ENCODE data around the gene TAGLN. TPM values are rescaled to one million over a fixed set of nuclear protein-coding genes. Genes with fewer than 3 reads are reported as not detected.

TAGLN gene
- total RNA-seq, 1 experiment from 2014 or later = 1.8 TPM

- no peak for DNase-seq (ENCODE audit: extremely low read depth, low read depth)
Observed at GRCh38 chr11:117212697-117213355, 13.7 kb downstream of the TAGLN start.

GRCh38 chr11:117214404-117215110 is 15.4 kb downstream of the TAGLN start:
- no peak for DNase-seq (ENCODE audit: extremely low read depth, low read depth)

GRCh38 chr11:117217141-117218084 is 18.2 kb downstream of the TAGLN start:
- DNase-seq (ENCODE audit: extremely low read depth, low read depth) = no peak

GRCh38 chr11:117218133-117218915 is 19.2 kb downstream of the TAGLN start:
- DNase-seq (ENCODE audit: extremely low read depth, low read depth) = no peak

GRCh38 chr11:117219001-117219400 is 19.8 kb downstream of the TAGLN start:
- no peak for DNase-seq (ENCODE audit: extremely low read depth, low read depth)

GRCh38 chr11:117219455-117219854 is 20.3 kb downstream of the TAGLN start:
- DNase-seq (ENCODE audit: extremely low read depth, low read depth) = no peak

- no peak for DNase-seq (ENCODE audit: extremely low read depth, low read depth)
Observed at GRCh38 chr11:117219995-117220394, 20.8 kb downstream of the TAGLN start.

GRCh38 chr11:117220568-117220967 is 21.4 kb downstream of the TAGLN start:
- no peak for DNase-seq (ENCODE audit: extremely low read depth, low read depth)

- no peak for DNase-seq (ENCODE audit: extremely low read depth, low read depth)
Observed at GRCh38 chr11:117220999-117221774, 22.0 kb downstream of the TAGLN start.

- DNase-seq (ENCODE audit: extremely low read depth, low read depth) = no peak
Observed at GRCh38 chr11:117221775-117222517, 22.8 kb downstream of the TAGLN start.

- DNase-seq (ENCODE audit: extremely low read depth, low read depth) = no peak
Observed at GRCh38 chr11:117222991-117223740, 24.0 kb downstream of the TAGLN start.

- no peak for DNase-seq (ENCODE audit: extremely low read depth, low read depth)
Observed at GRCh38 chr11:117223741-117224689, 24.8 kb downstream of the TAGLN start.

GRCh38 chr11:117225553-117226170 is 26.5 kb downstream of the TAGLN start:
- DNase-seq (ENCODE audit: extremely low read depth, low read depth) = no peak

GRCh38 chr11:117226388-117227385 is 27.5 kb downstream of the TAGLN start:
- DNase-seq (ENCODE audit: extremely low read depth, low read depth) = peak; percentile 72

GRCh38 chr11:117228091-117228490 is 28.9 kb downstream of the TAGLN start:
- DNase-seq (ENCODE audit: extremely low read depth, low read depth) = no peak

Measured in NCI-H460 (cell line).